Glutamatergic neuron (in vitro differentiated cells): ENCODE measurements around the gene CHST15. TPM values are rescaled to one million over a fixed set of nuclear protein-coding genes. Genes with fewer than 3 reads are reported as not detected.

Experiments
- DNase-seq: peaks from one replicate; pipeline ENCODE4 v3.0.0; 2022
- H3K27ac Mint-ChIP-seq: one replicate; pipeline ENCODE4 v1.8.0; 2020; ENCODE audit warnings: mild to moderate bottlenecking, mixed read lengths, inconsistent platforms; ENCODE audit not compliant: unreplicated experiment
- H3K27me3 Mint-ChIP-seq: one replicate; pipeline ENCODE4 v1.8.0; 2020; ENCODE audit warnings: mild to moderate bottlenecking, moderate library complexity, mixed read lengths, inconsistent platforms; ENCODE audit not compliant: unreplicated experiment
- H3K36me3 Mint-ChIP-seq: one replicate; pipeline ENCODE4 v1.8.0; 2020; ENCODE audit warnings: mild to moderate bottlenecking, mixed read lengths, inconsistent platforms; ENCODE audit not compliant: unreplicated experiment
- H3K4me1 Mint-ChIP-seq: one replicate; pipeline ENCODE4 v1.8.0; 2020; ENCODE audit warnings: mild to moderate bottlenecking, low read depth, mixed read lengths, inconsistent platforms; ENCODE audit not compliant: unreplicated experiment
- H3K4me3 Mint-ChIP-seq: one replicate; pipeline ENCODE4 v1.8.0; 2020; ENCODE audit warnings: mild to moderate bottlenecking, mixed read lengths, inconsistent platforms; ENCODE audit not compliant: unreplicated experiment
- H3K9me3 Mint-ChIP-seq: one replicate; pipeline ENCODE4 v1.8.0; 2020; ENCODE audit warnings: mild to moderate bottlenecking, moderate library complexity, mixed read lengths, inconsistent platforms; ENCODE audit not compliant: unreplicated experiment
- CTCF ChIP-seq: fragments of 200-600 bp; sonication (generic); IDR thresholded peaks from one replicate; pipeline ENCODE4 v1.5.0; 2021; ENCODE audit not compliant: partially characterized antibody, unreplicated experiment
- total RNA-seq: library from RNA; stranded (reverse); fragmentation: NEBNext Ultra II Directional; extraction: Animal tissue kit (Norgen Biotek cat#: 25700); gene quantifications from one replicate; pipeline ENCODE4 v1.2.1, GENCODE V29; 2021; ENCODE audit not compliant: unreplicated experiment

CHST15 gene
- total RNA-seq, 1 donor from 2014 or later: 2.4 TPM

DNA sequence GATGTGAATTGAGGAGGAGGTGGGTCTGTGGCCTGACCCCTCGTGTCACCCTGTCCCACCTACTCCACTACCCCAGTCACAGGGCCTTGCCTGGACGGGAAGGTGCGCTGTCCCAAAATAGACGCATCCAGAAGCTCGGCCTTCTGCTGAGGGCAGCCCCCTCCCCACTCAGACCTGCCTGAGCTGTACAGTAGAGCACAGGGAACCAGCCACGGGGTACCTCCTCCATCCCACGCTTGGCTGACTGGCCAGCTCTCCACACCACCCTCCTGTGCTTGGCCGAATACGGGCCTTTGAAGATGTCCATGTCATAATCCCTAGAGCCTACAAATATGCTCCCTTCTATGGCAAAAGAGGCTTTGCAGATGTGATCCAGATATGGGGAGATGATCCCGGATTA is 88.3 kb downstream of the CHST15 start:
- no peaks in the 10 kb centered on the region for H3K27me3 Mint-ChIP-seq
- peaks cover 4% of the 10 kb centered on the region for H3K9me3 Mint-ChIP-seq
- H3K27ac Mint-ChIP-seq: no peak overlapping the region
- peak; percentile 6 for DNase-seq
- no peak for TF ChIP-seq CTCF
- H3K4me1 Mint-ChIP-seq: peaks cover 13% of the 10 kb centered on the region
- peaks cover 4% of the 10 kb centered on the region for H3K36me3 Mint-ChIP-seq
- H3K4me3 Mint-ChIP-seq: no peak overlapping the region

- H3K36me3 Mint-ChIP-seq: peaks cover 4% of the 10 kb centered on the region
- peaks cover 7% of the 10 kb centered on the region for H3K9me3 Mint-ChIP-seq
- H3K4me3 Mint-ChIP-seq: no peak overlapping the region
- no peaks in the 10 kb centered on the region for H3K27me3 Mint-ChIP-seq
- no peak overlapping the region for H3K27ac Mint-ChIP-seq
- TF ChIP-seq CTCF: no peak
- DNase-seq: no peak
- H3K4me1 Mint-ChIP-seq: peaks cover 13% of the 10 kb centered on the region
Observed at GRCh38 chr10:124004663-124005004, 88.8 kb downstream of the CHST15 start.

- peaks cover 16% of the 10 kb centered on the region for H3K4me1 Mint-ChIP-seq
- DNase-seq: peak; percentile 6
- H3K36me3 Mint-ChIP-seq: peaks cover 4% of the 10 kb centered on the region
- no peak overlapping the region for H3K27ac Mint-ChIP-seq
- H3K9me3 Mint-ChIP-seq: peaks cover 5% of the 10 kb centered on the region
- H3K4me3 Mint-ChIP-seq: no peak overlapping the region
- no peaks in the 10 kb centered on the region for H3K27me3 Mint-ChIP-seq
- TF ChIP-seq CTCF: no peak
Observed at GRCh38 chr10:124003871-124004662, 89.3 kb downstream of the CHST15 start.

GRCh38 chr10:124003481-124003870 is 89.9 kb downstream of the CHST15 start:
- Mint-ChIP-seq H3K27ac (no peak overlapping the region), H3K27me3 (no peaks in the 10 kb centered on the region), H3K9me3 (peaks cover 5% of the 10 kb centered on the region), H3K4me1 (peaks cover 16% of the 10 kb centered on the region), H3K36me3 (peaks cover 4% of the 10 kb centered on the region), H3K4me3 (no peak overlapping the region)
- no peak for TF ChIP-seq CTCF
- DNase-seq: peak; percentile 6

- H3K4me3 Mint-ChIP-seq: no peak overlapping the region
- H3K27me3 Mint-ChIP-seq: no peaks in the 10 kb centered on the region
- TF ChIP-seq CTCF: no peak
- no peak for DNase-seq
- peaks cover 16% of the 10 kb centered on the region for H3K4me1 Mint-ChIP-seq
- H3K27ac Mint-ChIP-seq: no peak overlapping the region
- peaks cover 5% of the 10 kb centered on the region for H3K9me3 Mint-ChIP-seq
- peaks cover 4% of the 10 kb centered on the region for H3K36me3 Mint-ChIP-seq
Observed at GRCh38 chr10:124003070-124003419, 90.4 kb downstream of the CHST15 start.
